CD4-positive, alpha-beta T cell treated with Interleukin-2 at 100 ng/mL for 4 hours (primary cell): ENCODE measurements around the gene SHISA8.

ENCODE experiments used
- DNase-seq: peaks from one replicate; pipeline ENCODE4 v3.0.0-alpha.2; 2020; ENCODE audit warnings: low spot score

The SHISA8 gene

DNA sequence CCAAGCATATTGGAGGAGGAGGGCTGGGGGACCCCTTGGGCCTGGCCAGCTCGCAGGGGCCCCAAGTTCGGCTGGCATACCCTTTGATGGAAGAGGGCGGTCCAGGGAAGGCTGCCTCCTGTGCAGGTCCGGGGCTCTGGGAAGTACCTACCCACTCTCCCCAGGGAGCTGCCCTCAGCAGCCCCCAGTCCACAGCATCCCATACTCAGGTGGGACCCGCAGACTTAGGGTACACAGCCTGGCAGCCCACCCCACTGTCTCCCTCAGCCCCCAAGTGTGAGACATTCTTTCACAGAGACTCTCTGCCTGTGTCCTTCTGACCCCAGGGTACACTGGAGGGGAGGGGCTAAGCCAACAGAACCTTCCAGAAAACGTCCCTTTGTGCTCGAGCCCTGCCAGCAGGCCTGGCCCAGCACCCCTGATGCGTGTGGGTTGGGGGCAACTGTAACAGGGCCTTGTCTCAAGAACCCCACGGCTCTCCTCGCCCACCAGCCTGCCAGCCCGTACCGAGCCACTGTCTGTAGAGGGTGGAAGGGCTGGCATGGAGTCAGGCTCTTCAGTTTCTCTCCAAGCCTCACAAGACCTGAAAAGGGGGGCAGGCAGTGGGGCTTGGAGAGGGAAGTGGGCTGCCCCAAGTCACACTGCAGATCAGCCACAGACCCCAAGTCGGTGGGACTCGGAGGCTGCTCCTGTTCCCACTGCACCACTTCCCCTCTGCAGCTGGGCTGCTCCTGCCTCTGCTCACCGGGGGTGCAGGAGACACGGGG lies 18.7 kb upstream of the SHISA8 start:
- DNase-seq: no peak

DNA sequence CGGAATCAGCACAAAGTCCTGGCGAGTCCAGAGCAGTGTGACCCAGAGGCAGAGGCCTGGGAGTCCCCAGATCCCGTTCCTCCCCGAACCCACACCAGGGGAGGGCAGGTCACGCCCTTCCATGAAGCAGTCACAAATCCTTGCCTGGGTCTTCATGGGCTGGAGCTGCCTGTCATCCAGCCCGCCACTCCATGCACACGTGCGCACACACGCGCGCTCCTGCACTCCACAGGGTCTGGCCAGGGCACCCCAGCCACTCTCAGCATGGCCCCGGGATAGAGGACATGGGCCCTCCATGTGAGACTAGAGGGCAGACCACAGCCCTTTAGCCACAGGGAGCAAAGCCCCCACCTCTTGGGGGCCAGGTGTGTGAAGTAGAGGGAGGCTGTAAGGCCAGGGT lies 17.5 kb upstream of the SHISA8 start:
- no peak for DNase-seq

DNA sequence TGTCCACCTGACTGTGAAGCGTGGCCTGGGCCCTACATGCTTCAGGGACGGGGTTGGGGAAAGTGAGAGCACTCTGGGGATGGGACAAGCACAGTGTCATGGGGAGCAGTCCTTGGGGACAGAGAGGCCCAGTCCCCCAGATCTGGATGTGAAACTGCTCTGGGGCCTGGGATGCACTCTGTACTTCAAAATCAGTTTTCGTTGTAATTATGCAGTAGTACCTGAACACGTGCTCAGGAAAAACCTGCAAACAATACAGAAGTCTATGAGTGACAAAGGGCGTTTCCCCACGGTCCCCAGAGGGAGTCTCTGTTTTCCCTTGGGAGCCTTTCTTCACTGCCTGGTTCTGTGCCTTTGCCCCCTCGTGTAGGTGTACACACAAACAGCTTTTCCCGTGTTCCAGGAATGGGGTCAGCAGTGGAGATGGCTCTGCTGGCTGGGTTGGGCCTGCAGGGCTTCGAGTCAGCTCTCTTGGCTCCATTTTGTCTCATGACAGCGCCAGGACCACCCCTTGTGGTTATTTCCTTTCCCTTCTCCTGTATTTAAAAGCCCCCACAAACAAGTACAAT lies 16.9 kb upstream of the SHISA8 start:
- DNase-seq: no peak

DNA sequence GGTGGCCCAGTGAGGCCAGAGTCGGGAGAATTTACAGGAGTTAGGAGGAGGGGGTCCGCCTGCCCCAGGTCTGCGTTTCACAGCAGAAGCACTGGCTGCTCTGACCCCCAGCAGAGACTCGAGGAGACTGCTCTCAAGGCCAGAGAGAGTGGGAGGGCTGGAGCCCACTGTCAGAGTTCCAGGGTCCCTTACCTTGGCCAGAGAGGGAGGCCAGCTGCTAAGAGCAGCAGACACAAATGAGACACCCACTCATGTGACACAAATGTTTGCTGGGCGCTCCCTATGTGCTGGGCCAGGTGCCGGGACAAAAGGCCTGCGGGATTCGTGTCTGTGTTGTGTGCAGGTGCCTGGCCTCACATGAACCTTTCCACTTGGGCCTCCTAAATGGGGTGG lies 14.5 kb upstream of the SHISA8 start:
- DNase-seq: no peak

DNA sequence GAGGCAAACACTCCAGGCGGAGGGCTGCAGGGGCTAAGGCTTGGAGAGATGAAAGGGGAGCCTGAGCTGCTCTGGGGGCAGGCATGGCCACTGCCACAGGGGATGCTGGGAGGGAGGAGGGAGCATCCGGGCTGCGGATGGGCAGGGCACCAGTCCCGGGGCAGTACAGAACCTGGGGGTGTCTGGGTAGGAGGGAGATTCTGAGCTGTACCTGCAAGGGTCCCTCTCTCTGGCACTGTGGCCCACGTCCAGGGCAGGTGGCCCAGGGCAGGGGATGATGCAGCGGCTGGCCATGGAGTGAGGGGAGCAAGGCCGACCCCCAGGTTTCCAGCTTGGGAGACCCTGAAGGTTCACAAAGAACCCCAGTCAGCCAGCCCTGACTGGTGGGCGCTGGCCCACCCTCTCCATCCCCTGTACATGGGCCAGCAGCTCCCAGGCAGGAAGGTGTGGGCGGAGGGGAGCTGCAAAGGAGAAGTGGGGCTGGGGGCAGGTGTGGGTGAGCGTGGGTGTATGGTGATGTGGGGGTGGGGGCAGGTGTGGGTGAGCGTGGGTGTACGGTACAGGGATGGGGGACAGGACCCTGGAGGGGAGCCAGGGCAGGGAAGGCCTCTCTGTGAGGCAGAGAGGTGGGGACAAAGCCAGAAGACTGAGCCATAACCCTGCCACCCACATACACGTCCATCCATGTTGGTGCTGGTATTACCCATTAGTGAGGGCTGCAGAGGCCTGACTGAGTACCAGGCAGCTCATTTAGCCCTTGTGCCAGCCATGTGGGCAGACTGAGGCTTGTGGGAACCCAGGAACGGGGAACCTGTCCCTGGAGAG lies 13.9 kb upstream of the SHISA8 start:
- DNase-seq: no peak

DNA sequence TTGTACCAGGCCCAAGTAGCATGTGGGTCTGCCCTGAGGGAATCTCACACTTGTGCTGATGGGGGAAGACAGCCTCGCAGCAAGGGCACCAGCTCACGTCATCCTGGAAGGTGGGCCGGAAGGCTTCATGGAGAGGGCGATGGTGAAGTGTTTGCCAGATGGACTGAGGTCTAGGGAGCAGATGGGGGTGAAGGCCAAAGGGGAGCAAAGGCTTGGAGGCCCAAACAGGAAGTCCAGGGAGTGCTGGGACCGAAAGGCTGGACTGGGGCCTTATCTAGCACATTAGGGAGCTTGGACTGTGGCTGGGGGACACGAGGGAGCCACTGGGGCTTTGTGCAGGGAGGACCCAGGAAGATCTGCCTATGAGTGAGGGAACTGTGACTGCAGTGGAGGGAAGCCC lies 12.9 kb upstream of the SHISA8 start:
- no peak for DNase-seq

DNA sequence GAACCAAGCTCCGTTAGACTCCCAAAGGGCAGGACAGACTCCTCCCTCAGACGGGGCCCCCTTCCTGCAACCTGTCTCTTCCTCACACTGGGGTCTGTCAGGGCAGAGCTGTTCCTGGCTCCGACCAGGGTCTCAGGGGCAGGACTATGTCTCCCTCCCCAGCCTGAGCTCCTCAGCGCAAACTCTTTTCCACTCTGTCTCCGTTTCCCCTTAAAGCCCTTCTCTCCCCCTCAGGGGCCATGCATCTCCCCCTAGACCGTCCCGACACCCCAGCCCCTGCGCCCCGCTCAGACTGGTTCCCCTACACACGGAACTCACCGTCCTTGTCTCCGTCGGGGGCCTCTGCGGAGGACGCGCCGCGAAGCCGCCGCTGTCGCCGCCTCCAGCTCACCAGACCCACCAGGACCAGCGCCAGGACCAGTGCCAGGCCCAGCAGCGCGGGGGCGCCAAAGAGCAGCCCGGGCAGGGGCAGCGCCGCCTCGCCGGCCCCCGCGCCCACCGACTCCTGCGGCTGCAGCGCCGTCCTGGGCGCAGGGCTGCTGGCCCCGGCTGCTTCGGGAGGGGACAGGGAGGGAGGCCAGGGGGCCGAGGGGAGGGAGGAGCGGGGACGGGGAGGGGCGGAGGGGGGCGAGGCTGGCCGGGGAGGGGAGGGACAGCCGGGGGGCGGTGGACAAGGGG lies 11.0 kb upstream of the SHISA8 start:
- peak; percentile 74 for DNase-seq

DNA sequence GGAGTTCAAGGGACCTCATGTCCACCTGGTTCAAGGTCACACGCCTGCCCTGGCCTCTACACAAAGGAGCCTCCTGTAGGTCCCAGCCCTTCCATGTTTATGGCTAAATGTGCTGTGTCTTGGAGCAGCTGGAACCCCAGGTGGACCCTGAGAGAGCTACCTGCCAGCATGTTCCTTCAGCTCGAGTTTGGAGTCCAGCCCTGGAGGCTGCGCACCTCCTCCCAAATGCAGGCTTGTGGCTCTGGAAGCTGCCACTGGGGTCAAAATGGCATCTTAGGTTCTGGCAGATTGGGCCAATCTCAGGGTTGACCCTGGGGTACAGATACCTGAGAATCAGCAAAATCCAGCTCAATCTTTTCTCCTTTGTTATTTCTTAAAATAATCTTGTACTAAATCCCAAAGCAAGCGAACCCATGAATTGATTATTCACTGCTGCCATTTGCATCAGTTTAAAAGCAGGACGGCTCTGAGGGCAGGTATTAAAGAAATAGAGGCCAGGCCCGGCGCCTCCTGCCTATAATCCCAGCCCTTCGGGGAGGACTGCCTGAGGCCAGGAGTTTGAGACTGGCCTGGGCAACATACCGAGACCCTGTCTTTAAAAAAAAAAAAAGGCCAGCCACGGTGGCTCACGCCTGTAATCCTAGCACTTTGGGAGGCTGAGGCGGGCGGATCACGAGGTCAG lies 8.9 kb upstream of the SHISA8 start:
- DNase-seq: no peak

DNA sequence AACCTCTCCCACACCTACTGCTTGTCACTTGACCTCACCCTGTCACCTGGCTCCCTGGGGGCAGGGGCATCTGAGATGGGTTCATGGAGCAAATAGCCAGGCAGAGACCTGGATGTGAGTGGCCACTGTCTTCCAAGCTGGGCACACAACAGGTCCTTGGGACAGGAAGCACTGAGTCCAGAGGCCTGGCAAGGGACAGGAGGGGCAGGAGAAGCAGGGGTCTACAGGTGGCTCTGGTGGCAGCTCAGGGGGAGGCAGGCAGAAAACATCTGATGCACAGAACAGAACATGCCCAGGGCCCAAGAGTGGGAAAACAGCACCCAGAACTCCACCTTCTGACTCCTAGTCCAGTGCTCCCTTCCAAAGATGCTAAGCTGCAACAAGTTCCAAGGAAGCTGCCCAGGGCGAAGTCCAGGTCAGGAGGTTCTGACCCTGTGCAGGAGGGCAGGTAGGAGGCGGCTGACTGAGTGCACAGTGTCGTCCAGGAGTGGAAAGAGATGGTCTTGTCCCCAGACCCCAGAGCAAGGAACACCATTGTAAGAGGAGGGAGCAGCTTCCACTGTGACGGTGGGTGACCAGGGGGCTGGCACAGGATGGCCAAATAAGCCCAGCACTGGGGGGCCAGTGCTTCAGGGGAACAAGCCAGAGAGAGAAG lies 8.2 kb upstream of the SHISA8 start:
- no peak for DNase-seq

DNA sequence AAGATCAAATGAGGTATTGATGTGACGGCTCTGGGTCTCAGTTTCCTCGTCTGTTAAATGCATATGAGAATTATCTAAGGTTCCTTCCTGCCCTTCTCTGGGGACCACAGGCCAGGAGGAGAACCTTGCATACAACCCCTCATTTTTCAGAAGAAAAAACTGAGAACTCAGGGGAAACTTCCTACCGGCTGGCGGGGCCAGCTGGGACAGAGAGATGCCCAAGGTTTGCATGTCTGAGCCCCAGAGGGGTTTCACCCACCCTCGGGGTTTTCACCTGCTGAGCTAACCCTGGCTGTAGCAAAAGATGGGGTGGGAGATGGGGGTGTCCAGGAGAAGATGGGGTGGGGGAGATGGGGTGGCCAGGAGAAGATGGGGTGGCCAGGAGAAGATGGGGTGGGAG lies 7.5 kb upstream of the SHISA8 start:
- no peak for DNase-seq

DNA sequence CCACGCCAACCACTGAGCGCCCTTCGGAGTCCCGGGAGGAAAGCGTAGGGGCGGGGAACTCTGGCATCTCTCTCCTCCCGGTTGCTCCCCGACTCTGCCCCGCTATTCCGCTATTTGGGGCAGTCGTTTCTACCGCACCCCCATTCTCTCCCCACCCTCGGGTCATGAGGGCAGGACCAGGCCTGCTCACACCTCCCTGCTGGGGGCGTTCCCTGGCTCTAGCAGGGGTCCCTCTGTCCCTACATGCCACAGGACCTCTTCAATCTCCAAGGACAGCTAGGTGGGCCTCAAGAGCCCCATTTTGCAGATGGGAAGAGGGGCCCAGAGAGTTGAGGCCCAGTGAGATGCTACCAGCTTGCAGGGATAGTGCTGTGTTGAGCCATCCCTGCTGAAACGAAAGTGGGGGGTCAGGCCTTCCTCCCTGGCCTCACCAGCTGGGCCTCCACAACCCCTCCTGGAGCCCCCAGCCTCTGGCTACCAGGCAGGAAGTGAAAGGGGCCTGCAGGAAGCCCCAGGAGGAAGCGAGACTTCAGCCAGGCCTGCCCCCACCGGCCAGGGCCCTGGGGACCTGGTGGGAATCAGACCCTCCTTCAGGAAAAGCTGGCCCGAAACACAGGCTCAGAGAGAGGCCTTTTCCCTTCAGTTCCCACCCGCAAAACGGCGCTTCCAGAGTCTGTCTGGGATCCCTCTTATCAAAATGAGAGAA lies 5.5 kb upstream of the SHISA8 start:
- no peak for DNase-seq

DNA sequence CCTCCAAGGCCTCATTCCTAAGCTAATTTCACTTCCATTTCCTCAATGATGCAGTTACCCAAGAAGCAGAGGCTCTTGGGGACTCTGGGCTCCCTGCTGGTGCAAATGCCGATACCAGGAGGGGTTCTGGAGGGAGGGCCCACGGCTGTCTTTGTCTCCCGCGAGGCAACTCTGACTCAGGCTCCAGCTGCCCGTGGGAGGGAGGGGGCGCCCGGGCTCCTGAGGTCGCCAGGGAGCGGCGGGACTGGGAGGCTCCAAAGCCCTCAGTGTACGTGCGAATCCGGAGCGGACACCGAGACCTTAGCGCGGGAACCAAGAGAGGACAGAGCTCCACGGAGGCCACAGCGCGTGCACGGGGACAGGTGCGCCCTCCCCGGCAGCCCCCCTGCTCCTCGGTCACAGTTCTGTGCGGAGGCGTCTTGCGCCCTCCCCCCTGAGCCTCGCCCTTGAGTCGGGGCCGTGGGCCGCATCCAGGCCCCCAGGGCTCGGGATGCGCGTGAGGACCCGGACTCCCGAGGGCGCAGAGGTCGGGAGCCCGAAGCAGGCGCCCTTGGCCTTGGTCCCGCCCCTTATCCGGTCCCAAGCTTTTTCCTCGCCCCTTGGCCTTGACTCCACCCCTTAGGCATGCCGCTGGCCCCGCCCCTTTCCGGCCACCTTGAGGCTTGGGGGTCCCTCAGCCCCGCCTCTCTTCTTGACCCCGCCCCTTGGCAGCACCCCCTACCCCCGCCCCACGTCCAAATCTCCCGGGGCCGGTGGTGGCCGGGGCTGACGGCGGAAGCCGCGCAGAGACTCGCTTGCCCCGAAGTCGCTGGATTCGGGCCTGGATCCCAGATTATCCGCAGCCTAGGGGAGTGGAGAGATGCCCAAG lies 4.7 kb upstream of the SHISA8 start:
- peak; percentile 15 for DNase-seq

DNA sequence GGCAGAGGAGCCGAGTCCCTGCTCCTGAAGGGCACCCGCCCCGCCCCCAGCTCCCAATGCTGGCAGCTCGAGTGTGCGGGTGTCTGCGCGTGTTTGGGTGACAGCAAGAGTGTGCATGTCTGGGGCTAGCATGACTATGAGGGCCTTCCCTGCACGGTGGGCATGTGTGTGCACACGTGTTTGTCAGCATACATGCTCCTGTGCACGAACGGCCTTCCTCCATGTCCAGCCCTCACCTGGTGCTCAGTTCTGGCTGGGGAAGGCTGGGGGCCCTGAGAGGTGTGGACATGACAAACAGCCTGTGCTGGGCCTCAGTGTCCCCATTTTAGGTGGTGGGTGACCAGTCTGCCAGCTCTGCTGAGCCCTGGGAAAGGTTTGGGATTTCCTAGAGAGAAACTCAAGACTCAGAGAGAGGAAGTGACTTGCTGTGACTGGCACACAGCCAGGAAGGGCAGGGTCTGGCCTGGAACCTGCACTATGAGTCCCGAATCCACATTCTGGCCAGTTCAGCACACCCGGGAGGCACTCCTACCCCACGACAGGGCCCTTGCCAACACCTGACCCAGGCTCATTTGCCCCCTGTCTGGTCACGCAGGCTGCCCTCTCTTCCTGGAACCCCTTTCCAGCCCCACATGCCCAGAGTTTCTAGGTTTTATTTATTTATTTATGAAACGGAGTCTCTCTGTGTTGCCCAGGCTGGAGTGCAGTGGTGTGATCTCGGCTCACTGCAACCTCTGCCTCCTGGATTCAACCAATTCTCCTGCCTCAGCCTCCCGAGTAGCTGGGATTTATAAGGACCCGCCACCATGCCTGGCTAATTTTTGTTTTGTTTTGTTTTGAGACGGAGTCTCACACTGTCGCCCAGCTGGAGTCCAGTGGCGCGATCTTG lies 3.3 kb upstream of the SHISA8 start:
- DNase-seq: peak; percentile 16

DNA sequence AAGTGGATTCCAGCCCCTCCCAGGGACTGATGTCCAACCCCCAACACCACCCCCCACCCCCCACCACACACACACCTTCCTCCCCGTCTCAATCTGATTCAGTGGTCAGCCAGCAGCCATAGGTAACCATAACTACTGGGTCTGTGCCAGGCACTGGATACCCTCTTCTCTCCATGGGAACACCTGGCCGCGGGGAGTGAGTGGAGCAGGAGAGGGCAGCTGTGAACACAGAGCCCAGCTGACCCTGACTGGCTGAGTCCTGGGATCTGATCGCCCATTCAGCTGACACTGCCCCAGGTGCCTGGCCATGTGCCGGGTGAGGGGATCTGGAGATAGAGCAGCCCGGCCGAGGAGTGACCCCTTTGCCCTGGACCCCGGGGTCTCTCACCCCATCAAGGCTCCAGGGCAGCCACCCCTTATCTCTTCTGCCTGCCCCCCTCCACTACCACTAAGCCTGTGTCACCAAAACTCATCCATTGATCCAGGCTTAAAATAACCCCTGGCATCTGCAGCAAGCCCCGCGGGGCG lies 2.6 kb upstream of the SHISA8 start:
- no peak for DNase-seq

DNA sequence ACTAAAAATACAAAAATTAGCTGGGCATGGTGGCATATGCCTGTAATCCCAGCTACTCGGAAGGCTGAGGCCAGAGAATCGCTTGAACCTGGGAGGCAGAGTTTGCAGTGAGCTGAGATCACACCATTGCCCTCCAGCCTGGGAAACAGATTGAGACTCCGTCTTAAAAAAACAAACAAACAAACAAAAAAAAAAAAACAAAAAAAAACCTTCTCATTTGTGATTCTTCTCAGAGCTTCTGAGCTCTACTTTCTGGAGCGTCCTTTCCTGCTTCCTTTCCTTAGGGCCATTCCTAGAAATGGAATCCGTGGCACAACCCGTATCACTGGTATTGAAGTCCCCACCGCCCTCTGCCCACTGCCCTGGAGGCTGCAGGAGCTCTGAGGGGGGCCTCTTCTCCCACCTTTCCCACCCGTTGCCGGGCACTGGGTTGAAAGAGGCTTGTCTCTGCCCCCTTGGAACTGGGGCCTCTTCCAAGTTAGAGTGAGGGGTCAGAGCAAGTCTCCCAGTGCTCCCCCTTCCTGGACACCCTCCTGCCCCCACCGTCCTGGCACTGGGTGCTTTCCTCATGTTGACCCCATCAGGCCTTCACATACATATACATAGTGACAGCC lies 2.0 kb upstream of the SHISA8 start:
- no peak for DNase-seq

DNA sequence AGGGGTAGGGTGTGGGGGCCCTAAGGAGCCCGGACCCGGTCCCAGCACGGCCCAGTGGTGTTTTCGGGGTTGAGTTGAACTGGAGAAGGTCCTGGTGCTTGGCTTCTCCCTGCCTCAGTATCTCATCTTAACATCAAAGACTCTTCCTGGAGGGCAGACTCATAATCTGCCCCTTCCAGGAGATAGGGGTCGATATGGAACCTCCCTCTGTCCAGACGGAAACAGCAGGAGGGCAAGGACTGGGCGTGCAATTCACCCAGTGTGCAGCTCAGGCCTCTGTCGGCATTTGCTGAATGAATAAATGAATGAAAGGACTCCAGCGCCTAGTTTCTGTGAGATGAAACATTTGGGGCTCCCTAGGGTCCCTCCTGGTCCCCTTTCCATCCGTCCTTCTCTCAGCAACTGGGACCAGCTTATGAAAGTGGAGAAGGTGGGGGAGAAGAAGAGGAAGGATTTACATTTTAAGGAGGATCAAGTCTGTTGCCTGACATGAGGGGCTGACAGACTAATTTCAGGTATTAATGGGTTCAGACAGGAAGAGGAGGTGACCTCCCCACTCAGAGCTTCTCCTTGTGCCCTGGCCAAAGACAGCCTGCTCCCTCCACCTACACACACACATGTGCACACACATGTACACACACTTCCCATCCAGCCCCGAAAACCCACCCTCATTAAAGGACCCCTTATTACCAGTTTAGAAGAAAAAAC lies 1.1 kb upstream of the SHISA8 start:
- no peak for DNase-seq

DNA sequence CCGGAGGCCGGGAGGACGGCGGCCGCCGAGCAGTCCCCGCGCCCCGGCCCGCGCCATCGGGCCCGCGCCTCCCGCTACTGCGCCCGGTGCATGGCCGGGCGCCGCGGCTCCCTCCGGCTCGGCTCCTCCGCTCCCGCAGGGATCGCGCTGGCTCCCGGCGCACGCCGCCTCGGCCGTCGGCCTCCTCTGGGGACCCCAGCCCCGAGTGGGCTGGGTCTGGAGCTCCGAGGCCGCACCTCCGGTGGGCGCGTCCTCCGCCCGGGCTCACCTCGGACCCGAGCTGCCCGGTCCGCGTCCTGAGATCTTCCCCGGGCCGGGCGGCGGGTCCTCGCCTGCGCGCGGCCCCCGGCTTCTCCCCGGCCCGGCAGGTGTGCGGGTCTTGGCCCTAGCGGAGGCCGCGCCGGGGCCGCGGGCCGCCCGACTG lies 251 bp downstream of the SHISA8 start:
- DNase-seq: no peak
